Endodermal cell (in vitro differentiated cells): ENCODE data around the gene RXRA. TPM values are rescaled to one million over a fixed set of nuclear protein-coding genes. Genes with fewer than 3 reads are reported as not detected.

ENCODE experiments used
- DNase-seq: peaks from one replicate; pipeline ENCODE4 v3.0.0-alpha.2; 2017
- H3K27ac ChIP-seq: 2 replicates; pipeline ENCODE4 v1.5.1; 2013; ENCODE audit warnings: mild to moderate bottlenecking, low read depth, low read length, moderate library complexity
- H3K27me3 ChIP-seq: 2 replicates; pipeline ENCODE4 v1.6.1; 2013; ENCODE audit warnings: mild to moderate bottlenecking, low read length, moderate library complexity; ENCODE audit not compliant: insufficient read depth, control insufficient read depth, poor library complexity, severe bottlenecking
- H3K36me3 ChIP-seq: 2 replicates; pipeline ENCODE4 v1.7.0; 2013; ENCODE audit warnings: mild to moderate bottlenecking, low read length, moderate library complexity; ENCODE audit not compliant: control insufficient read depth, insufficient read depth
- H3K4me1 ChIP-seq: one replicate; pipeline ENCODE4 v1.7.0; 2013; ENCODE audit warnings: low read length; ENCODE audit not compliant: control insufficient read depth, insufficient read depth
- H3K4me3 ChIP-seq: 2 replicates; pipeline ENCODE4 v1.5.1; 2013; ENCODE audit warnings: mild to moderate bottlenecking, low read length, moderate library complexity
- H3K9ac ChIP-seq: 2 replicates; pipeline ENCODE4 v1.6.1; 2013; ENCODE audit warnings: mild to moderate bottlenecking, low read length, moderate library complexity; ENCODE audit not compliant: poor library complexity, severe bottlenecking; ENCODE audit errors: extremely low read depth
- H3K9me3 ChIP-seq: 2 replicates; pipeline ENCODE4 v1.6.1; 2013; ENCODE audit warnings: mild to moderate bottlenecking, low read length, moderate library complexity; ENCODE audit not compliant: control insufficient read depth
- H3K27ac Mint-ChIP-seq: 2 replicates; pipeline ENCODE4 v1.8.0; 2020; ENCODE audit warnings: mixed read lengths
- H3K27me3 Mint-ChIP-seq: 2 replicates; pipeline ENCODE4 v1.8.0; 2021; ENCODE audit warnings: mild to moderate bottlenecking, mixed read lengths; ENCODE audit not compliant: insufficient read depth
- H3K36me3 Mint-ChIP-seq: 2 replicates; pipeline ENCODE4 v1.8.0; 2020; ENCODE audit warnings: low read depth, mixed read lengths
- H3K4me1 Mint-ChIP-seq: 2 replicates; pipeline ENCODE4 v1.8.0; 2020; ENCODE audit warnings: mixed read lengths
- H3K4me3 Mint-ChIP-seq: 2 replicates; pipeline ENCODE4 v1.8.0; 2020; ENCODE audit warnings: mild to moderate bottlenecking, moderate library complexity, mixed read lengths
- H3K9me3 Mint-ChIP-seq: 2 replicates; pipeline ENCODE4 v1.8.0; 2020; ENCODE audit warnings: mild to moderate bottlenecking, mixed read lengths
- WGBS, 2 experiments: methylation state at CpG; one replicate each; pipeline versions ENCODE4 v1.1.5 to v1.1.7; 2013; ENCODE audit warnings: missing lambda C conversion rate in 2 of 2, mixed read lengths in 1 of 2; ENCODE audit not compliant: insufficient coverage in 1 of 2, insufficient read length in 1 of 2; 5-methylcytosine and 5-hydroxymethylcytosine counted together
- total RNA-seq, 2 donors: library from RNA; stranded (reverse); fragmentation: NEBNext Ultra II Directional in 1 of 2; extraction: Animal tissue kit (Norgen Biotek cat#: 25700) in 1 of 2; gene quantifications; 2 replicates in 1 of 2; 3 replicates in 1 of 2; pipeline ENCODE4 v1.2.1, GENCODE V29; 2021
- TF ChIP-seq, protein P1 (sequence below): fragments of 200-600 bp; sonication (generic); conservative IDR thresholded peaks from 2 replicates; pipeline ENCODE4 v1.5.0; 2021; ENCODE audit warnings: antibody characterized with exemption, mild to moderate bottlenecking

Gene RXRA
- total RNA-seq, 2 donors from 2014 or later = 58.3 to 70.6 TPM

DNA sequence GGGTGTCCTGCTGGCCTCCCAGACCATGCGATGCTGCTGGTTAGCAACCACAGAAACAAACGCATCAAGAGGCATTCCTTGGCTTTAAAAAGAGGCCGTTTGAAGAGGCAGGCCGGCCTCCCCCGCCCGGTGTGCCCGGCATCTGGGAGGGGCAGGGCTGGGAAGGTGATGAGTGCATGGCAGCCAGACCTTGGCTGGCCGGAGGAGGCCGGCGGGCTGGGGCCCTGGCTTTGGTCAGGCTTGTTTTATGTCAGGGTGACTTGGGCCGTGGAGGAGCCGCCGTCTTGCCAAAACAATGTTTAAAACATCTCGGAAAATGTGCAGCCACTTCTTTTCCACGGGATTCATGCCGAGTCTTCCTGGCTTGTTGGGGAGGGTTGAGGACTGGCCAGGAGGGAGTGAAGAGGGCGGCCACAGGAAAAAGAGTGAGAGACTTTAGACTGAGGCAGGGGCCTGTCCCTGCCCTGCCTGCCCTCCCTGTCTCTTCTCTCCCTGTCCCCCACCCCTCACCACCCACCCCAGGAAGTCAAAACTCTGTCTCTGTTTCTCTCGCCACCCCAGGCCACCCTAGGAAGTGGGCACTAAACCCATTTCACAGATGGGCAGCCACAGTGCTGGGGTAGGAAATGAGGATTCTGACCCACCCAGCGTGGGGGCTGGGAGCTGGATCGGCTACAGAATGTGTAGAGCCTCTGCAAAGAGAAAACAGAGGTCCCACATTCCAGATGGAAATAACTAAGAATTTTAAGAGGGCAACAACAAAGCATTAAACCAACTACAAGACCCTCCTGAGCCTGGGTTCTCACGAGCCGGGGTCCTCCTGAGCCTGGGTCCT lies 143.0 kb downstream of the RXRA start:
- Mint-ChIP-seq H3K4me1 (no peaks in the 10 kb centered on the region), H3K9me3 (no peaks in the 10 kb centered on the region), H3K27me3 (no peaks in the 10 kb centered on the region), H3K27ac (no peak overlapping the region), H3K36me3 (no peaks in the 10 kb centered on the region), H3K4me3 (no peak overlapping the region)
- Histone ChIP-seq H3K4me1 (no peaks in the 10 kb centered on the region), H3K27ac (no peak overlapping the region), H3K9me3 (no peaks in the 10 kb centered on the region), H3K9ac (no peak overlapping the region), H3K4me3 (no peak overlapping the region), H3K27me3 (no peaks in the 10 kb centered on the region), H3K36me3 (no peaks in the 10 kb centered on the region)
- 82 to 87% methylated on average over 12 to 22 of the region's 22 CpGs for WGBS, 2 experiments
- TF ChIP-seq, protein P1, sequence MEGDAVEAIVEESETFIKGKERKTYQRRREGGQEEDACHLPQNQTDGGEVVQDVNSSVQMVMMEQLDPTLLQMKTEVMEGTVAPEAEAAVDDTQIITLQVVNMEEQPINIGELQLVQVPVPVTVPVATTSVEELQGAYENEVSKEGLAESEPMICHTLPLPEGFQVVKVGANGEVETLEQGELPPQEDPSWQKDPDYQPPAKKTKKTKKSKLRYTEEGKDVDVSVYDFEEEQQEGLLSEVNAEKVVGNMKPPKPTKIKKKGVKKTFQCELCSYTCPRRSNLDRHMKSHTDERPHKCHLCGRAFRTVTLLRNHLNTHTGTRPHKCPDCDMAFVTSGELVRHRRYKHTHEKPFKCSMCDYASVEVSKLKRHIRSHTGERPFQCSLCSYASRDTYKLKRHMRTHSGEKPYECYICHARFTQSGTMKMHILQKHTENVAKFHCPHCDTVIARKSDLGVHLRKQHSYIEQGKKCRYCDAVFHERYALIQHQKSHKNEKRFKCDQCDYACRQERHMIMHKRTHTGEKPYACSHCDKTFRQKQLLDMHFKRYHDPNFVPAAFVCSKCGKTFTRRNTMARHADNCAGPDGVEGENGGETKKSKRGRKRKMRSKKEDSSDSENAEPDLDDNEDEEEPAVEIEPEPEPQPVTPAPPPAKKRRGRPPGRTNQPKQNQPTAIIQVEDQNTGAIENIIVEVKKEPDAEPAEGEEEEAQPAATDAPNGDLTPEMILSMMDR = no peak
- DNase-seq = no peak

DNA sequence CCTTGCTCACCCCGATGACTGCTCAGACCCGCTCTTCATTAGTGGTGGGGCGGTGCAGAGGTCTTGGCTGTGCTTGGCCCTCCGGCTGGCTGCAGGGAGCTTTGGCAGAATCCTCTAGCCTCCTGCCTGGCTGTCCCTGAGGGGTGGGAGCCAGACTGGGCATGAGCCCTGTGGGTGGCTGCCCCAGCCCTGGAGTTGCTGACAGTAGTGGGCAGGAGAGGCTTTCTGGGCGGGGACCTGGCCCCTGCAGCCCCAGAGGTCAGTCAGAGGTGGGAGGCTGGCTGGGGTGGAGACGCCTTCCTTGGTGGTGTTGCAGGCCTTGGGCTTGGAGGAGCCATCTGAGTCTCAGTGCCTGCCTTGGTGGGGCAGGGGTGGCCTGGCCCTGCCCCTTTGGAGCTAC lies 146.0 kb downstream of the RXRA start:
- no peaks in the 10 kb centered on the region for H3K4me1 ChIP-seq
- no peak overlapping the region for H3K4me3 Mint-ChIP-seq
- H3K4me1 Mint-ChIP-seq = no peaks in the 10 kb centered on the region
- no peaks in the 10 kb centered on the region for H3K27me3 Mint-ChIP-seq
- H3K4me3 ChIP-seq = no peak overlapping the region
- no peaks in the 10 kb centered on the region for H3K36me3 Mint-ChIP-seq
- no peak overlapping the region for H3K27ac Mint-ChIP-seq
- no peaks in the 10 kb centered on the region for H3K9me3 ChIP-seq
- H3K9ac ChIP-seq = no peak overlapping the region
- DNase-seq = no peak
- H3K36me3 ChIP-seq = no peaks in the 10 kb centered on the region
- H3K27ac ChIP-seq = no peak overlapping the region
- WGBS, 2 experiments = 96 to 100% methylated on average over 2 to 6 of the region's 6 CpGs
- no peaks in the 10 kb centered on the region for H3K9me3 Mint-ChIP-seq
- no peaks in the 10 kb centered on the region for H3K27me3 ChIP-seq
- TF ChIP-seq, protein P1 = no peak

DNA sequence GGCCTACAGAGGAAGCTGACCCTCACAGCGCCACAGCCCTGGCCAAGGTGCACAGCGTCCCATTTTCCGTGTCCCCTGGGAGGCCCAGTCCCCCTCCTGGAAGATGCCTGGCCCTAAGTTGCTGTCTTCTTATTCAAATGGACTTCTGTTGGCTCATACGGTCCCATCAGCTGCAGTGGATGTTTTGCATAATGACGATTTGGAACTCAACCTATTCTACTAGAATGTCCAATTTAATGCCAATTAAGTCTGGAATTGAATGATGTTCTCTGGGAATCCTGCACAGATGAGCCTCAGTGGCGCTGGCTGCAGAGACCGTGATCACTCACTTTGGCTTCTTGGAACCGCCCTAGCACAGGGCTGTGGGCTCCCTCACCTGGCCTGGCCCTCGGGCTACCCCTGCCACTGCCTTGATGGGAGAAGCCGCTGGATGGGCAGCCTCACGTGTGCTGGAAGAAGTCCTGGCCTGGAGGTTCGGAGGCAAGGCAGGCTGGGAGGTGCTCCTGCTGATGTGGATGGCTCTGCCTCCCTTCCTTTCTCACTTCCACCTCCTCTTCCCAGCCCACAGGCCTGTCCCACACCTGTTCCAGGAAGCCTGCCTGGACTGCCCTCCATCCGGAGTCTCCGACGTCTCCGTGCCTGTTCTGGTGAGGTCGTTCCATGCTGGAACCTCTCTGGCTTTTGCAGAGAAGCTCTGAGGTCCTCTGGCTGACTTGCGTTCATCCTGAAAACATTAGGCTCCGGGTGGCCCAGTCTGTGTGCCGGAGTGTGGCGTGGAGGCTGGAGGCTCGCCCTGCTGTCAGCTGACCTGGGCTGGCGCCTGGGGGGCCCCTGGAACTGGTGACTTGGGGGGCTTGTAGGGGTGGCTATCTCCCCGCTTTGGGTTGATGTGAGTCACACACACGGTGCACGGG lies 147.1 kb downstream of the RXRA start:
- H3K4me1 ChIP-seq = no peaks in the 10 kb centered on the region
- H3K4me3 ChIP-seq = no peak overlapping the region
- Mint-ChIP-seq H3K4me1 (no peaks in the 10 kb centered on the region), H3K27ac (no peak overlapping the region), H3K4me3 (no peak overlapping the region), H3K27me3 (no peaks in the 10 kb centered on the region), H3K9me3 (no peaks in the 10 kb centered on the region), H3K36me3 (no peaks in the 10 kb centered on the region)
- no peaks in the 10 kb centered on the region for H3K36me3 ChIP-seq
- no peak for DNase-seq
- 88 to 91% methylated on average over 20 to 26 of the region's 26 CpGs for WGBS, 2 experiments
- no peaks in the 10 kb centered on the region for H3K9me3 ChIP-seq
- H3K27me3 ChIP-seq = no peaks in the 10 kb centered on the region
- TF ChIP-seq, protein P1 = no peak
- H3K27ac ChIP-seq = no peak overlapping the region
- no peak overlapping the region for H3K9ac ChIP-seq
